IMR-90 (cell line): ENCODE measurements around the gene XPO4.

Source experiments
- BHLHE40 ChIP-seq: fragments of 150-350 bp; IDR thresholded peaks from 2 replicates; pipeline ENCODE4 v1.6.1; 2016; ENCODE audit warnings: mild to moderate bottlenecking, low read depth, low read length
- MAFK ChIP-seq: IDR thresholded peaks from 2 replicates; pipeline ENCODE4 v1.6.1; 2012; ENCODE audit warnings: low read depth, low read length, improper control_type of control experiment
- POLR2A ChIP-seq: IDR thresholded peaks from 2 replicates; pipeline ENCODE4 v1.6.1; 2012; ENCODE audit warnings: mild to moderate bottlenecking, low read depth, low read length
- RAD21 ChIP-seq: IDR thresholded peaks from 2 replicates; pipeline ENCODE4 v1.6.1; 2012; ENCODE audit warnings: low read length, improper control_type of control experiment
- TF ChIP-seq, protein P1 (sequence below): conservative IDR thresholded peaks from 2 replicates; pipeline ENCODE4 v1.5.1; 2012; ENCODE audit warnings: mild to moderate bottlenecking, low read depth, low read length, improper control_type of control experiment
- TF ChIP-seq, protein P2 (sequence below): fragments of 150-350 bp; IDR thresholded peaks from 2 replicates; pipeline ENCODE4 v1.6.1; 2016; ENCODE audit warnings: low read depth, mild to moderate bottlenecking, low read length, moderate library complexity, borderline replicate concordance

DNA sequence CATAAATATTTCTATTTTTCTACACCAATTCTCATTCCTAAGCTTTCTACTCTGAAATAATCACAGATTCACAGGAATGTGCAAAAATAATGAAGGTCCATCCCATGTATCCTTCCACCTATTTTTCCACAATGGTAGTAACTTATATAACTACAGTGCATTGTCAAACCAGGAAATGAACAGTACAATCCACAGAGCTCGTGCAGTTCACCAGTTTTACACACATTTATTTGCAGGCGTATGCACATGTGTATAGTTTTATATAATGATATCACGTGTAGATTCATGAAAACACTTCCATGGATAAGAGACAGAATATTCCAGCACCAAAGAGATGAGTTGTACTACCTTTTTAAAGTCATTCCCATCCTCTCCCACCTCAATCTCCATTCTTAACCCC, 141.7 kb downstream of the XPO4 start:
- TF ChIP-seq POLR2A (no peak), MAFK (no peak), RAD21 (no peak), BHLHE40 (no peak)
- TF ChIP-seq, protein P1, sequence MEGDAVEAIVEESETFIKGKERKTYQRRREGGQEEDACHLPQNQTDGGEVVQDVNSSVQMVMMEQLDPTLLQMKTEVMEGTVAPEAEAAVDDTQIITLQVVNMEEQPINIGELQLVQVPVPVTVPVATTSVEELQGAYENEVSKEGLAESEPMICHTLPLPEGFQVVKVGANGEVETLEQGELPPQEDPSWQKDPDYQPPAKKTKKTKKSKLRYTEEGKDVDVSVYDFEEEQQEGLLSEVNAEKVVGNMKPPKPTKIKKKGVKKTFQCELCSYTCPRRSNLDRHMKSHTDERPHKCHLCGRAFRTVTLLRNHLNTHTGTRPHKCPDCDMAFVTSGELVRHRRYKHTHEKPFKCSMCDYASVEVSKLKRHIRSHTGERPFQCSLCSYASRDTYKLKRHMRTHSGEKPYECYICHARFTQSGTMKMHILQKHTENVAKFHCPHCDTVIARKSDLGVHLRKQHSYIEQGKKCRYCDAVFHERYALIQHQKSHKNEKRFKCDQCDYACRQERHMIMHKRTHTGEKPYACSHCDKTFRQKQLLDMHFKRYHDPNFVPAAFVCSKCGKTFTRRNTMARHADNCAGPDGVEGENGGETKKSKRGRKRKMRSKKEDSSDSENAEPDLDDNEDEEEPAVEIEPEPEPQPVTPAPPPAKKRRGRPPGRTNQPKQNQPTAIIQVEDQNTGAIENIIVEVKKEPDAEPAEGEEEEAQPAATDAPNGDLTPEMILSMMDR = no peak
- TF ChIP-seq, protein P2, sequence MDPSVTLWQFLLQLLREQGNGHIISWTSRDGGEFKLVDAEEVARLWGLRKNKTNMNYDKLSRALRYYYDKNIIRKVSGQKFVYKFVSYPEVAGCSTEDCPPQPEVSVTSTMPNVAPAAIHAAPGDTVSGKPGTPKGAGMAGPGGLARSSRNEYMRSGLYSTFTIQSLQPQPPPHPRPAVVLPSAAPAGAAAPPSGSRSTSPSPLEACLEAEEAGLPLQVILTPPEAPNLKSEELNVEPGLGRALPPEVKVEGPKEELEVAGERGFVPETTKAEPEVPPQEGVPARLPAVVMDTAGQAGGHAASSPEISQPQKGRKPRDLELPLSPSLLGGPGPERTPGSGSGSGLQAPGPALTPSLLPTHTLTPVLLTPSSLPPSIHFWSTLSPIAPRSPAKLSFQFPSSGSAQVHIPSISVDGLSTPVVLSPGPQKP = no peak
